Measurements from ENCODE around the gene NUDT16L1. TPM values are rescaled to one million over a fixed set of nuclear protein-coding genes. Genes with fewer than 3 reads are reported as not detected.

Gene NUDT16L1
- total and polyA plus RNA-seq, 9 of the 15 experiments (the other 6 are each of a cell fraction or from before 2014, with no cell fraction given): 1.4 to 37.6 (median 13.7) TPM

- TF ChIP-seq HES1 (IDR thresholded peaks at IDR 0.05; ENCODE audit: low read depth) (no peak), LEF1 (IDR thresholded peaks at IDR 0.05) (no peak), ZNF717 (CRISPR knock-in tag; IDR thresholded peaks at IDR 0.05) (no peak), POLR2A (conservative IDR thresholded peaks at IDR 0.05) (peak; percentile 67), ZZZ3 (IDR thresholded peaks at IDR 0.05) (no peak), ZBED1 (IDR thresholded peaks at IDR 0.05) (no peak), RBM17 (IDR thresholded peaks at IDR 0.05; ENCODE audit: borderline replicate concordance, low read depth, low read length) (no peak), REST (IDR thresholded peaks at IDR 0.05; ENCODE audit: borderline replicate concordance) (peak; percentile 92), REST (CRISPR knock-in tag; IDR thresholded peaks at IDR 0.05; ENCODE audit: low read depth) (peak; percentile 90), GABPB1 (CRISPR knock-in tag; IDR thresholded peaks at IDR 0.05) (peak; percentile 98), SRSF7 (optimal IDR thresholded peaks at IDR 0.05; ENCODE audit: low read depth, low read length) (no peak), JUN (IDR thresholded peaks at IDR 0.05; ENCODE audit: borderline replicate concordance, low read depth, low read length) (peak; percentile 40; the same call in 1 of the 2 replicates), JUN (CRISPR knock-in tag; IDR thresholded peaks at IDR 0.05; ENCODE audit: borderline replicate concordance) (no peak), MAX (CRISPR knock-in tag; IDR thresholded peaks at IDR 0.05) (peak; percentile 72), ZNF696 (CRISPR knock-in tag; conservative IDR thresholded peaks at IDR 0.05) (no peak), ZNF592 (IDR thresholded peaks at IDR 0.05) (no peak; the same call in 1 of the 2 replicates), NRF1 (conservative IDR thresholded peaks at IDR 0.05 in 1 of 2, IDR thresholded peaks at IDR 0.05 in 1 of 2) (peak; percentile 67 to 73)
These were observed 40.8 kb downstream of the NUDT16L1 start, which contains the start of the genes ANKS3 and DNAAF8 (continued) for GRCh38 chr16:4734063-4734729.
